ENCODE data around the gene BLOC1S3. TPM values are rescaled to one million over a fixed set of nuclear protein-coding genes. Genes with fewer than 3 reads are reported as not detected.

The BLOC1S3 gene
- polyA plus RNA-seq, 1 donor from 2014 or later, result 16.2 TPM

Other genes starting within 250 kb of the BLOC1S3 start
- gene APOC4, start 236.5 kb upstream of the BLOC1S3 start, polyA plus RNA-seq, result not detected
- not detected for gene APOC2, start 232.7 kb upstream of the BLOC1S3 start, polyA plus RNA-seq
- 29.2 TPM for gene CLPTM1, start 223.4 kb upstream of the BLOC1S3 start, polyA plus RNA-seq
- 89.8 TPM for gene RELB, start 177.3 kb upstream of the BLOC1S3 start, polyA plus RNA-seq
- gene CLASRP, start 139.7 kb upstream of the BLOC1S3 start, polyA plus RNA-seq, result 27.0 TPM
- gene ZNF296, start 102.3 kb upstream of the BLOC1S3 start, polyA plus RNA-seq, result 74.4 TPM
- gene GEMIN7, start 99.5 kb upstream of the BLOC1S3 start, polyA plus RNA-seq, result 115 TPM
- 2.3 TPM for gene PPP1R37, start 85.6 kb upstream of the BLOC1S3 start, polyA plus RNA-seq
- not detected for gene NKPD1, start 17.8 kb upstream of the BLOC1S3 start, polyA plus RNA-seq
- gene TRAPPC6A, start 547 bp upstream of the BLOC1S3 start, polyA plus RNA-seq, result 158 TPM
- not detected for gene EXOC3L2, start 66.6 kb downstream of the BLOC1S3 start, polyA plus RNA-seq
- gene MARK4, start 72.5 kb downstream of the BLOC1S3 start, polyA plus RNA-seq, result 0.58 TPM
- gene CKM, start 144.1 kb downstream of the BLOC1S3 start, polyA plus RNA-seq, result not detected
- gene KLC3, start 162.0 kb downstream of the BLOC1S3 start, polyA plus RNA-seq, result not detected
- 6.6 TPM for gene ERCC2, start 191.8 kb downstream of the BLOC1S3 start, polyA plus RNA-seq
- 1.6 TPM for gene PPP1R13L, start 226.3 kb downstream of the BLOC1S3 start, polyA plus RNA-seq
- 2.2 TPM for gene POLR1G, start 227.9 kb downstream of the BLOC1S3 start, polyA plus RNA-seq
- gene ERCC1, start 245.1 kb downstream of the BLOC1S3 start, polyA plus RNA-seq, result 50.2 TPM

Data from IgD-negative memory B cell (primary cell).